WTC11 (cell line): ENCODE data around the gene TREM2. TPM values are rescaled to one million over a fixed set of nuclear protein-coding genes. Genes with fewer than 3 reads are reported as not detected.

ENCODE experiments used
- ATAC-seq: fragments of 200-7000 bp; cut with Tn5 transposase; 2 replicates; pipeline ENCODE4 v1.10.0; 2021; ENCODE audit warnings: mild to moderate bottlenecking, moderate library complexity
- CTCF ChIA-PET: fragments of 300-600 bp; sonication (Branson Sonifier 250); formaldehyde crosslinking; loops from one replicate; lab custom pipeline; 2021; ENCODE audit warnings: antibody characterized with exemption; lab: Charles Lee
- POLR2A ChIA-PET: fragments of 350-600 bp; sonication (Branson Sonifier 250); formaldehyde crosslinking; loops from one replicate; lab custom pipeline; 2021; ENCODE audit warnings: antibody characterized with exemption; lab: Charles Lee
- DNase-seq: peaks from one replicate; pipeline ENCODE4 v3.0.0; 2021; ENCODE audit warnings: low spot score
- H3K27ac Mint-ChIP-seq: 2 replicates; pipeline ENCODE4 v1.8.0; 2021; ENCODE audit warnings: mixed read lengths
- H3K27me3 Mint-ChIP-seq: 2 replicates; pipeline ENCODE4 v1.8.0; 2021; ENCODE audit warnings: low read depth, mild to moderate bottlenecking, moderate library complexity, mixed read lengths
- H3K36me3 Mint-ChIP-seq: 2 replicates; pipeline ENCODE4 v1.8.0; 2021; ENCODE audit warnings: mixed read lengths
- H3K4me1 Mint-ChIP-seq: 2 replicates; pipeline ENCODE4 v1.8.0; 2022; ENCODE audit warnings: mixed read lengths
- H3K4me3 Mint-ChIP-seq: 2 replicates; pipeline ENCODE4 v1.8.0; 2021; ENCODE audit warnings: mild to moderate bottlenecking, moderate library complexity, mixed read lengths
- H3K9me3 Mint-ChIP-seq: 2 replicates; pipeline ENCODE4 v1.8.0; 2021; ENCODE audit warnings: mixed read lengths
- CREB1 ChIP-seq: sonication (generic); formaldehyde crosslinking; IDR thresholded peaks from 2 replicates; pipeline ENCODE4 v1.8.0; 2023; ENCODE audit warnings: mild to moderate bottlenecking, missing genetic modification reagents
- EMX1 ChIP-seq: fragments of 250-450 bp; sonication (Bioruptor Pico); IDR thresholded peaks from 2 replicates; pipeline ENCODE4 v1.8.0; 2021; ENCODE audit warnings: mild to moderate bottlenecking
- ESRRA ChIP-seq: sonication (generic); formaldehyde crosslinking; IDR thresholded peaks from 2 replicates; pipeline ENCODE4 v1.8.1; 2022; ENCODE audit warnings: mild to moderate bottlenecking, missing genetic modification reagents, borderline replicate concordance
- FOXJ3 ChIP-seq: sonication (generic); formaldehyde crosslinking; IDR thresholded peaks from 2 replicates; pipeline ENCODE4 v1.9.0; 2021; ENCODE audit warnings: missing genetic modification reagents, mild to moderate bottlenecking, borderline replicate concordance
- GABPB1 ChIP-seq: sonication (generic); formaldehyde crosslinking; IDR thresholded peaks from 2 replicates; pipeline ENCODE4 v1.8.1; 2023; ENCODE audit warnings: mild to moderate bottlenecking, missing genetic modification reagents
- NFATC4 ChIP-seq: fragments of 250-450 bp; sonication (Bioruptor Pico); IDR thresholded peaks from 2 replicates; pipeline ENCODE4 v1.9.0; 2021; ENCODE audit warnings: mild to moderate bottlenecking
- SMAD4 ChIP-seq: sonication (generic); formaldehyde crosslinking; IDR thresholded peaks from 2 replicates; pipeline ENCODE4 v1.8.0; 2022; ENCODE audit warnings: mild to moderate bottlenecking, missing genetic modification reagents
- TEAD4 ChIP-seq: sonication (generic); formaldehyde crosslinking; IDR thresholded peaks from 2 replicates; pipeline ENCODE4 v1.8.0; 2022; ENCODE audit warnings: mild to moderate bottlenecking, missing genetic modification reagents
- ZNF121 ChIP-seq: sonication (generic); formaldehyde crosslinking; IDR thresholded peaks from 2 replicates; pipeline ENCODE4 v1.8.0; 2023; ENCODE audit warnings: missing genetic modification reagents
- ZNF138 ChIP-seq: sonication (generic); formaldehyde crosslinking; conservative IDR thresholded peaks from 2 replicates; pipeline ENCODE4 v1.8.1; 2022; ENCODE audit warnings: mild to moderate bottlenecking, moderate library complexity, missing genetic modification reagents
- ZNF219 ChIP-seq: sonication (generic); formaldehyde crosslinking; IDR thresholded peaks from 2 replicates; pipeline ENCODE4 v1.8.0; 2023; ENCODE audit warnings: missing genetic modification reagents, mild to moderate bottlenecking, borderline replicate concordance
- ZNF317 ChIP-seq: sonication (generic); formaldehyde crosslinking; IDR thresholded peaks from 2 replicates; pipeline ENCODE4 v1.8.1; 2023; ENCODE audit warnings: low read depth, mild to moderate bottlenecking, moderate library complexity, missing genetic modification reagents, borderline replicate concordance
- ZNF416 ChIP-seq: fragments of 250-450 bp; sonication (Bioruptor Pico); IDR thresholded peaks from 2 replicates; pipeline ENCODE4 v1.9.0; 2021; ENCODE audit warnings: mild to moderate bottlenecking, inconsistent platforms
- total RNA-seq: library from RNA; stranded (reverse); gene quantifications from 3 replicates; pipeline ENCODE4 v1.2.3, GENCODE V29; 2021
- TF ChIP-seq, protein P1 (sequence below): sonication (generic); formaldehyde crosslinking; IDR thresholded peaks from 2 replicates; pipeline ENCODE4 v1.8.1; 2023; ENCODE audit warnings: mild to moderate bottlenecking, missing genetic modification reagents, moderate library complexity
- TF ChIP-seq, protein P2 (sequence below): sonication (generic); formaldehyde crosslinking; IDR thresholded peaks from 2 replicates; pipeline ENCODE4 v1.8.0; 2022; ENCODE audit warnings: mild to moderate bottlenecking, missing genetic modification reagents
- TF ChIP-seq, protein P3 (sequence below): sonication (generic); formaldehyde crosslinking; conservative IDR thresholded peaks from 2 replicates; pipeline ENCODE4 v1.8.1; 2022; ENCODE audit warnings: mild to moderate bottlenecking, missing genetic modification reagents
- TF ChIP-seq, protein P4 (sequence below): sonication (generic); formaldehyde crosslinking; IDR thresholded peaks from 2 replicates; pipeline ENCODE4 v1.8.0; 2022; ENCODE audit warnings: mild to moderate bottlenecking, missing genetic modification reagents
- TF ChIP-seq, protein P5 (sequence below): sonication (generic); formaldehyde crosslinking; IDR thresholded peaks from 2 replicates; pipeline ENCODE4 v1.8.1; 2022; ENCODE audit warnings: low read depth, missing genetic modification reagents, borderline replicate concordance
- TF ChIP-seq, protein P6 (sequence below): sonication (generic); formaldehyde crosslinking; IDR thresholded peaks from 2 replicates; pipeline ENCODE4 v1.8.0; 2022; ENCODE audit warnings: mild to moderate bottlenecking, missing genetic modification reagents
- TF ChIP-seq, protein P7 (sequence below): sonication (generic); formaldehyde crosslinking; IDR thresholded peaks from 2 replicates; pipeline ENCODE4 v1.8.0; 2023; ENCODE audit warnings: missing genetic modification reagents, mild to moderate bottlenecking, borderline replicate concordance

TREM2 gene
- total RNA-seq, 1 experiment from 2014 or later = not detected

DNA sequence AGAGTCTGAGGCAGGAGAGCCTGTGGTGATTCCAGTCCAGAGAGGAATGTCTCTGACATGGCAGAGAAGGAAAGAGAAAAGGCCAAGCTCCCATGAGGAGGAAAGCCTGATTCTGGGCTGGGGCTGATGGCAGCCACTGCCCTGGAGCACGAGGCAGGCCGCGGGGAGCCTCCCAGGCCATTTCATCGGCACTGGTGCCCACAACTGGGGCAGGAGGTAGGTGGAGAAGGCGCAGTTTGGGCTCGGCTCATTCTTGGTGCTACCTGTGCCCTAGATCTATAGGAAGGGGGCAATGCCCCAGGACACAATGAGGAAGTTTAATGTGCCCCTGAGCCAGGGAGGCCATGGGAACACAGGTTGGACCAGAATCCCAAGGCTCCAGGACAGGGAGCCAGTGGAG, 6.1 kb downstream of the TREM2 start (continued):
- TF ChIP-seq, protein P1, sequence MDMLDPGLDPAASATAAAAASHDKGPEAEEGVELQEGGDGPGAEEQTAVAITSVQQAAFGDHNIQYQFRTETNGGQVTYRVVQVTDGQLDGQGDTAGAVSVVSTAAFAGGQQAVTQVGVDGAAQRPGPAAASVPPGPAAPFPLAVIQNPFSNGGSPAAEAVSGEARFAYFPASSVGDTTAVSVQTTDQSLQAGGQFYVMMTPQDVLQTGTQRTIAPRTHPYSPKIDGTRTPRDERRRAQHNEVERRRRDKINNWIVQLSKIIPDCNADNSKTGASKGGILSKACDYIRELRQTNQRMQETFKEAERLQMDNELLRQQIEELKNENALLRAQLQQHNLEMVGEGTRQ (CRISPR knock-in tag) = no peak
- TF ChIP-seq ESRRA (CRISPR knock-in tag) (no peak), ZNF138 (CRISPR knock-in tag) (no peak), NFATC4 (CRISPR knock-in tag) (no peak)
- TF ChIP-seq, protein P2, sequence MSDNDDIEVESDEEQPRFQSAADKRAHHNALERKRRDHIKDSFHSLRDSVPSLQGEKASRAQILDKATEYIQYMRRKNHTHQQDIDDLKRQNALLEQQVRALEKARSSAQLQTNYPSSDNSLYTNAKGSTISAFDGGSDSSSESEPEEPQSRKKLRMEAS = no peak
- TF ChIP-seq, protein P3, sequence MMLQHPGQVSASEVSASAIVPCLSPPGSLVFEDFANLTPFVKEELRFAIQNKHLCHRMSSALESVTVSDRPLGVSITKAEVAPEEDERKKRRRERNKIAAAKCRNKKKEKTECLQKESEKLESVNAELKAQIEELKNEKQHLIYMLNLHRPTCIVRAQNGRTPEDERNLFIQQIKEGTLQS (CRISPR knock-in tag) = no peak
- TF ChIP-seq, all 79 proteins: peak for 0

DNA sequence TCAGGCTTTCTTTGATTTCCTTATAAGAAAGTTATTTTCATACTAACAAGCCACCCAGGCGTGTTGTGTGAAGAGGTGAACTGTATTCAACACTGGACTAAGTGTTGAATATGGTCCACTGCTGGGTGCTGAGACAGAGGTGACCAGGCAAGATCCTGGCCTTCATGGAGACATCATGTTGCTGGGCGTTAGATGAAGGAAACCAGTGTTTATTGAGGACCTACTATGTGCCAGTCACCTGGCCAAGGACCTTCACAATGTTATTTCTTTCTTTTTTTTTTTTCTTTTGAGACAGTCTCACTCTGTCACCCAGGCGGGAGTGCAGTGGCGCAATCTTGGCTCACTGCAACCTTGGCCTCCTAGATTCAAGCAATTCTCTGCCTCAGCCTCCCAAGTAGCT, 6.9 kb downstream of the TREM2 start:
- Mint-ChIP-seq H3K9me3 (no peaks in the 10 kb centered on the region), H3K4me3 (no peak overlapping the region), H3K27ac (no peak overlapping the region), H3K27me3 (peaks cover 5% of the 10 kb centered on the region), H3K4me1 (peaks cover 11% of the 10 kb centered on the region), H3K36me3 (no peaks in the 10 kb centered on the region)
- CTCF ChIA-PET = no interaction called here
- POLR2A ChIA-PET = no interaction called here
- TF ChIP-seq GABPB1 (CRISPR knock-in tag) (no peak), EMX1 (CRISPR knock-in tag) (no peak), TEAD4 (CRISPR knock-in tag) (no peak), ZNF121 (no peak), SMAD4 (CRISPR knock-in tag) (no peak), ZNF416 (CRISPR knock-in tag) (no peak), ZNF219 (no peak), FOXJ3 (CRISPR knock-in tag) (no peak), CREB1 (no peak), ZNF317 (no peak)
- TF ChIP-seq, protein P4, sequence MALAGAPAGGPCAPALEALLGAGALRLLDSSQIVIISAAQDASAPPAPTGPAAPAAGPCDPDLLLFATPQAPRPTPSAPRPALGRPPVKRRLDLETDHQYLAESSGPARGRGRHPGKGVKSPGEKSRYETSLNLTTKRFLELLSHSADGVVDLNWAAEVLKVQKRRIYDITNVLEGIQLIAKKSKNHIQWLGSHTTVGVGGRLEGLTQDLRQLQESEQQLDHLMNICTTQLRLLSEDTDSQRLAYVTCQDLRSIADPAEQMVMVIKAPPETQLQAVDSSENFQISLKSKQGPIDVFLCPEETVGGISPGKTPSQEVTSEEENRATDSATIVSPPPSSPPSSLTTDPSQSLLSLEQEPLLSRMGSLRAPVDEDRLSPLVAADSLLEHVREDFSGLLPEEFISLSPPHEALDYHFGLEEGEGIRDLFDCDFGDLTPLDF (CRISPR knock-in tag) = no peak
- TF ChIP-seq, protein P5, sequence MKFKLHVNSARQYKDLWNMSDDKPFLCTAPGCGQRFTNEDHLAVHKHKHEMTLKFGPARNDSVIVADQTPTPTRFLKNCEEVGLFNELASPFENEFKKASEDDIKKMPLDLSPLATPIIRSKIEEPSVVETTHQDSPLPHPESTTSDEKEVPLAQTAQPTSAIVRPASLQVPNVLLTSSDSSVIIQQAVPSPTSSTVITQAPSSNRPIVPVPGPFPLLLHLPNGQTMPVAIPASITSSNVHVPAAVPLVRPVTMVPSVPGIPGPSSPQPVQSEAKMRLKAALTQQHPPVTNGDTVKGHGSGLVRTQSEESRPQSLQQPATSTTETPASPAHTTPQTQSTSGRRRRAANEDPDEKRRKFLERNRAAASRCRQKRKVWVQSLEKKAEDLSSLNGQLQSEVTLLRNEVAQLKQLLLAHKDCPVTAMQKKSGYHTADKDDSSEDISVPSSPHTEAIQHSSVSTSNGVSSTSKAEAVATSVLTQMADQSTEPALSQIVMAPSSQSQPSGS (CRISPR knock-in tag) = no peak
- TF ChIP-seq, protein P6, sequence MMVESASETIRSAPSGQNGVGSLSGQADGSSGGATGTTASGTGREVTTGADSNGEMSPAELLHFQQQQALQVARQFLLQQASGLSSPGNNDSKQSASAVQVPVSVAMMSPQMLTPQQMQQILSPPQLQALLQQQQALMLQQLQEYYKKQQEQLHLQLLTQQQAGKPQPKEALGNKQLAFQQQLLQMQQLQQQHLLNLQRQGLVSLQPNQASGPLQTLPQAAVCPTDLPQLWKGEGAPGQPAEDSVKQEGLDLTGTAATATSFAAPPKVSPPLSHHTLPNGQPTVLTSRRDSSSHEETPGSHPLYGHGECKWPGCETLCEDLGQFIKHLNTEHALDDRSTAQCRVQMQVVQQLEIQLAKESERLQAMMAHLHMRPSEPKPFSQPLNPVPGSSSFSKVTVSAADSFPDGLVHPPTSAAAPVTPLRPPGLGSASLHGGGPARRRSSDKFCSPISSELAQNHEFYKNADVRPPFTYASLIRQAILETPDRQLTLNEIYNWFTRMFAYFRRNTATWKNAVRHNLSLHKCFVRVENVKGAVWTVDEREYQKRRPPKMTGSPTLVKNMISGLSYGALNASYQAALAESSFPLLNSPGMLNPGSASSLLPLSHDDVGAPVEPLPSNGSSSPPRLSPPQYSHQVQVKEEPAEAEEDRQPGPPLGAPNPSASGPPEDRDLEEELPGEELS = no peak
- TF ChIP-seq, protein P7, sequence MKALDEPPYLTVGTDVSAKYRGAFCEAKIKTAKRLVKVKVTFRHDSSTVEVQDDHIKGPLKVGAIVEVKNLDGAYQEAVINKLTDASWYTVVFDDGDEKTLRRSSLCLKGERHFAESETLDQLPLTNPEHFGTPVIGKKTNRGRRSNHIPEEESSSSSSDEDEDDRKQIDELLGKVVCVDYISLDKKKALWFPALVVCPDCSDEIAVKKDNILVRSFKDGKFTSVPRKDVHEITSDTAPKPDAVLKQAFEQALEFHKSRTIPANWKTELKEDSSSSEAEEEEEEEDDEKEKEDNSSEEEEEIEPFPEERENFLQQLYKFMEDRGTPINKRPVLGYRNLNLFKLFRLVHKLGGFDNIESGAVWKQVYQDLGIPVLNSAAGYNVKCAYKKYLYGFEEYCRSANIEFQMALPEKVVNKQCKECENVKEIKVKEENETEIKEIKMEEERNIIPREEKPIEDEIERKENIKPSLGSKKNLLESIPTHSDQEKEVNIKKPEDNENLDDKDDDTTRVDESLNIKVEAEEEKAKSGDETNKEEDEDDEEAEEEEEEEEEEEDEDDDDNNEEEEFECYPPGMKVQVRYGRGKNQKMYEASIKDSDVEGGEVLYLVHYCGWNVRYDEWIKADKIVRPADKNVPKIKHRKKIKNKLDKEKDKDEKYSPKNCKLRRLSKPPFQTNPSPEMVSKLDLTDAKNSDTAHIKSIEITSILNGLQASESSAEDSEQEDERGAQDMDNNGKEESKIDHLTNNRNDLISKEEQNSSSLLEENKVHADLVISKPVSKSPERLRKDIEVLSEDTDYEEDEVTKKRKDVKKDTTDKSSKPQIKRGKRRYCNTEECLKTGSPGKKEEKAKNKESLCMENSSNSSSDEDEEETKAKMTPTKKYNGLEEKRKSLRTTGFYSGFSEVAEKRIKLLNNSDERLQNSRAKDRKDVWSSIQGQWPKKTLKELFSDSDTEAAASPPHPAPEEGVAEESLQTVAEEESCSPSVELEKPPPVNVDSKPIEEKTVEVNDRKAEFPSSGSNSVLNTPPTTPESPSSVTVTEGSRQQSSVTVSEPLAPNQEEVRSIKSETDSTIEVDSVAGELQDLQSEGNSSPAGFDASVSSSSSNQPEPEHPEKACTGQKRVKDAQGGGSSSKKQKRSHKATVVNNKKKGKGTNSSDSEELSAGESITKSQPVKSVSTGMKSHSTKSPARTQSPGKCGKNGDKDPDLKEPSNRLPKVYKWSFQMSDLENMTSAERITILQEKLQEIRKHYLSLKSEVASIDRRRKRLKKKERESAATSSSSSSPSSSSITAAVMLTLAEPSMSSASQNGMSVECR (CRISPR knock-in tag) = no peak
- DNase-seq (no peak), ATAC-seq (no peak)
